Measurements from ENCODE around the gene KLHL22.
"Not testable (repeated sequence)": the region's sequence is repeated elsewhere in the genome, so short reads cannot be mapped to it uniquely, and the experiment has no call there.

KLHL22 gene

DNA sequence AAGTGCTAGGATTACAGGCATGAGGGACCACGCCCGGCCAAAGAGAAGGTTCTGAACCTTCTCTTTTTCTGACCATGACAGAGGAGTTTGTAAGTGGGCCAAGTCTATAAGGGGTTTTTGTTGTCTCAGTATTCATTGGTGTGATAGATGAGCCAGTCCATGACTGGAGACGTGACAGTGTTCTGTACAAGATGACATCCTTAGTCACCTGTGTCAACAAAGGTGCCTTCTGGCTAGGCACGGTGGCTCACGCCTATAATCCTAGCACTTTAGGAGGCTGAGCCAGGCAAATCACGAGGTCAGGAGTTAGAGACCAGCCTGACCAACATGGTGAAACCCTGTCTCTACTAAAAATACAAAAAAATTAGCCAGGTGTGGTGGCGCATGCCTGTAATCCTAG, 4.2 kb upstream of the KLHL22 start:
- DNase-seq, result no peak

- no peak for DNase-seq
Measured at GRCh38 chr22:20498913-20499312, 3.3 kb upstream of the KLHL22 start.

DNA sequence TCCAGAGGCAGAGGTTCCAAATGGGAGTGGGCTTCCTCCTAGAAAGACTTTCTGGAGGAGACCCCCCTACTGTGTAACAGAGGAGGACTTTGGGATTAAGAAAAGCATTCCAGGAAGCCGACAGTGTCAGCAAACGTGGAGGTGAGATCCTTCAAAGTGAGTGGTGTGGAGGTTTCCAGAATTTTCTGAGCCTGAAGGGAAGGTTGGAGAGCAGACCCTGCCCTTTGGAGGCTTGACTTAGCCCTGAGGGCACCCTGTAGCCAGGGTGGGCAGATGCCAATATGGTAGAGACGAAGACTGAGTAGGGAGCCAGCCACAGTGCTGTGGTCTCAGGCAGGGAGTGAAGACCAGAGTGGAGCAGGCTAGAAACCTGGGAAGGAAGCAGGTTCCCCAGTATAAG, 1.8 kb upstream of the KLHL22 start:
- no peak for DNase-seq

DNA sequence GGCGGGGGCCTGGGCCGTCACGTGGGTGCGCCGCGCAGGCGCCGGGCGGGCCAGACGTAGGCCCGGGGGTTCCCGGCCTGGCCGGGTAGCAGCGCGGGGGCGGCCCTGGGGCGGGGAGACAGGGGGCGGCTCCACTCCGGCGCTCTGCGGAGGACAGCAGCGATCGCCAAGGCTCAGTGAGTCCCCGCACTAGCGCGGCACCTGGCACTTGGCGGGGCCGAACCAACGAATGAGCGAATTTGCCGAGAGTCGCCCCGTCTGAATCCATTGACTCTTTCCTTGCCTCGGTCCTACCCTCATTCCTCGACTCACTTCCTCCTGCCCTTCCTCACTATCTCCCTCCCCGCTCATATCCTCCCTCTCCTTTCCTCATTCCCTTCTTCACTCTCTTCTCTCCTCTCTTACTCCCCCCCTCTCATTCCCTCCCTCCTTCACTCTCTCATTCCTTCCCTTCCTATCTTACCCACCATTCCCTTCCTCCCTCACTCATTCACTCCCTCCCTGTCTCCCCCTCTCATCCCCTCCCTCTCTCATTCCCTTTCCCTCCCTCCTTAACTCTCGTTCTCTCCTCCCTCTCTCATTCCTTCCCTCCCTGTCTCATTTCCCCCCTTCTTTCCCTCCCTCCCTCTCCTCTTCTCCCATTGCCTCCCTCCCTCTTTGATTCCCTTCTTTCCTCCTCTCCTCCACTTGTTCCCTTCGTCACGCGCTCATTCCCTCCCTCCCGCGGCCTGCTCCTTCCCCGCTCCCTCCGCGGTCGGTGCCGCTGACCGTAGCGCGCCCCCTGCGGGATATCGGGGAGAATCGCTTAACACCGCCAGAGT, 476 bp upstream of the KLHL22 start:
- DNase-seq, result peak; percentile 95

DNA sequence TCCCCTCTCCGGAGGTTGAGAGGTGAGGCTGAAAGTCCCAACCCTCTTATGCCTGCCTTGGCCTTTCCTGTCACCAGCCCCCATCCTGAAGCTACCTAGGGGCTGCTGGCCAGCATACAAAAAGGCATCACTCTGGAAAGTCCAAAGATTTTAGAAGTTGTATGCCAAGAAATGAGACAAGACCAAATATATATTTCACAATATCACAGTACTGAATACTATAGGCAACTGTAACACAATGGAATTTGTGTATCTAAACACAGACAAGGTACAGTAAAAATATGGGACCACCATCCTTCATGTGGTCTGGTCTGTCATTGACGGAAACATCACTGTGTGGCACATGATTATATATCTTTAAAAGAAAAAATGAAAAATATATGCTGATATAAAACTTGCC, 4.2 kb downstream of the KLHL22 start:
- no peak for DNase-seq

DNA sequence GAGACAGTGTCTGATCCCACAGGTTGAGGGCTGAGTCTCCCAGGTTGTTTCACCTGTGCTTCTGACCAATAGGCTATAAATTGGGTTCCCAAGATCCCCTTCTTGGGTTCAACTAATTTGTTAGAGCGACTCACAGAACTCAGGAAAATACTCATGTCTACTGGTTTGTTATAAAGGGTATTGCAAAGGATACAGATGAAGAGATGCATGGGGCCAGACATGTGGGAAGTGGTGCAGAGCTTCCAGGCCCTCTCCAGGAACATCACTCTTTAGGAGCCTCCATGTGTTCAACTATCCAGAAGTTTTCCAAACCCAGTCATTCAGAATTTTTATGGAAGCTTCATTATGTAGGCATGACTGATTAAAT, 4.7 kb downstream of the KLHL22 start:
- no peak for DNase-seq

DNA sequence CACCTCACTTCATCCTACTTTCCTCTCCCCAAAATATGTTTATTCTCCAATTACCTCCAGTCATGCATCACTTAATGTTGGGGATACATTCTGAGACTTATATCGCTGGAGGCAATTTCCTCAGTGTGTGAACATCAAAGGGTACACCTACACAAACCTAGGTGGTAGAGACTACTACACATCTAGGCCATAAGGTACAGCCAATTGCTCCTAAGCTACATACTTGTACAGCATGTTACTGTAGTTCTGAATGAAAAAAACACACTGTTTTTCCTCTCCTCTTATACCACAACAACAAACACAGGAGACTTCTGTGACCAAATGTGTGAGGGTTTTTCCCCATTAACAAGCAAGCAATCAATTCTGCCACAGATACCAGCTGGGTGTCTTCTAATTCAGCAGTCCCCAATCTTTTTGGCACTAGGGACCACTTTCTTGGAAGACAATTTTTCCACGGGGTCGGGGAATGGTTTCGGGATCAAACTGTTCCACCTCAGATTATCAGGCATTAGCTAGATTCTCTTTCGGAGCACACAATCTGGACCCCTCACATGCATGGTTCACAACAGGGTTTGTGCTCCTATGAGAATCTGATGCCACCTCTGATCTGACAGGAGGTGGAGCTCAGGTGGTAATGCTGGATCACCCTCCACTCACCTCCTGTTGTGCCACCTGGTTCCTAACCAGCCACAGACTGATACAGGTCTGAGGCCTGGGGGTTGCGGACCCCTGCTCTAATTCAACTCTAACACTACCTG, 5.2 kb downstream of the KLHL22 start:
- no peak for DNase-seq

DNA sequence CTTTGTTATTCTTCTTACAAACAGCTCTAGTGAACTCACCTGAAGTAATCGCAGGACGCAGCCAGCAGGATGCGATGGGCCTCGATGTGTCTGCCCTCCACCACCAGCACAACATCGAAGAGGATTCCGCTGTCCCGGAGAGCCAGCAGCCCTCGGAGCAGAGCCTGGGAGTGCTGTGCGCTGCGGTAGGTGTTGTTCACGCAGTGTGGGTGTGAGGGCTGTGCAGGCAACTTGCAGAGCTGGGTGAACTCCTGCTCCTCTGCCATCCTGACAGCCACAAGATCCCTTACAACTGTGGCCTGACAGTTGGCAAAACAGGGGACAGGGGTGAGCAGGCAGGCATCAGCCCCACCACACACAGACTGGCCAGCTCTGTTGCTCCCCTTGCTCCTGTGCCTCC, 6.6 kb downstream of the KLHL22 start:
- DNase-seq, result no peak

- DNase-seq, result no peak
Measured at GRCh38 chr22:20487715-20488114, 7.9 kb downstream of the KLHL22 start.

GRCh38 chr22:20486229-20486628, 9.4 kb downstream of the KLHL22 start:
- no peak for DNase-seq

- no peak for DNase-seq
Measured at GRCh38 chr22:20484948-20485683, 10.5 kb downstream of the KLHL22 start.

DNA sequence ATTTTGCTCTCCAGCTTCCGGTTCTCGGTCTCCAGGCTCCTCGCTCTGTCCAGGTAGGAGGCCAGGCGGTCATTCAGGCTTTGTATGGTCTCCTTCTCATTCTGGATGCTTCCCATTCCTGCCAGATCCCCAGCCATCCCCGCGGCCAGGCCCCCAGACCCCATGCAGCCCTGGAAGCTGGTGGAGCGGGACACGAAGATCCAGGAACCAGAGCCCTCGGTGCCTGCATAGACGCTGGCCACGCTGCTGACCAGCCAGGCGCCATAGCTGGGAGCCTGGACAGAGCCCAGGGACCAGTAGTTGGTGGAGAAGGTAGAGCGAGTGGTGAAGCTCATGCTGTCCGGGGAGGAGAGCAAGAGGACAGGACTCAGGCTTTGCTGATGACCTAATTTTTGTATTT, 11.8 kb downstream of the KLHL22 start:
- no peak for DNase-seq

- DNase-seq, result not testable (repeated sequence)
Measured at GRCh38 chr22:20483143-20483506, 12.5 kb downstream of the KLHL22 start.

- DNase-seq, result no peak
Measured at GRCh38 chr22:20479612-20480196, 15.9 kb downstream of the KLHL22 start.

- DNase-seq, result not testable (repeated sequence)
Measured at GRCh38 chr22:20478059-20478458, 17.5 kb downstream of the KLHL22 start.

DNA sequence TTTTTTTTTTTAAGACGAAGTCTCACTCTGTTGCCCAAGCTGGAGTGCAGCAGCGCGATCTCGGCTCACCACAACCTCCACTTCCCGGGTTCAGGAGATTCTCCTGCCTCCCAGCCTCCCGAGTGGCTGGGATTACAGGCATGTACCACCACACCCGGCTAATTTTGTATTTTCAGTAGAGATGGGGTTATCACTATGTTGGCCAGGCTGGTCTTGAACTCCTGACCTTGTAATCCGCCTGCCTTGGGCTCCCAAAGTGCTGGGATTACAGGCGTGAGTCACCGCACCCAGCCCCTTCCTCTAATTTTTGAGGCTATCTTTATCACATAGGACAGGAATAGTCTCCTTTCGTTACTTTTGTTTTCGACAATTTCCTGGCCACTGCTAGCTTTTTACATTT, 20.0 kb downstream of the KLHL22 start:
- not testable (repeated sequence) for DNase-seq

GRCh38 chr22:20475115-20475436, 20.5 kb downstream of the KLHL22 start:
- no peak for DNase-seq

- DNase-seq, result no peak
Measured at GRCh38 chr22:20472629-20473442, 22.8 kb downstream of the KLHL22 start.

DNA sequence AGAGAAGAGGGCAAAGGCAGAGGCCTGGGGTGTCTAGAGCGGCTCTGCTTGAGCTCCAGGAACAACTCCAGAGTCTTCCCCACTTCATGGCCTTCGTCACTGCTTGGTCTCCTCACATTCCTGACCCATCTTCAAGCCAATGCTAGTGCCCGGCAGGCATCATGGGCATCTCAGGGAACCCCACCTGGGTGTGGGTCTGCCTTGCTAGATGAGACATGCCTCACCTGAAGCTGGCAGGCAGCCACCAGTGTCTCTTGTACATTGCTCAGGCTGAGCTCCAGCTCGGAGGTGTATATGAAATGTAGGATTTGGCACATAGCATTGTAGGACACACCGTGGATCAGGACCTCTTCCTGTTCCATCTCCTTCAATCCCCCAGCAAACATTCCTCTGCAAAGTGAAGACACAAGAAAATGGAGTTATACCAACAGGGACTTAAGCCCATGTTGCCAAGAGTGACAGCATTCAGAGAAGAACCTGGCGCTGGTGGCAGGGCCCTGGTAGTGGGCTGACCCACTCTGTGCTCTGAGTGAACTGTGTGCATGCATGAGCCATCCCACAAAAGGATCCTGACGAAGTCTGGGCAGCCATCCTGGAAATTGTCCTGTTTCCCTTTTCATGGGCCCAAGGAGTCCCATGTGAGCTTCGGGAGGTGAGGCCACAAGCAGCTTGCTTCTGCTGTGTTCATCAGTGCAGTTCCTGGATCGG, 24.3 kb downstream of the KLHL22 start:
- no peak for DNase-seq

- DNase-seq, result not testable (repeated sequence)
Measured at GRCh38 chr22:20470525-20470924, 25.1 kb downstream of the KLHL22 start.

GRCh38 chr22:20469110-20469868, 26.3 kb downstream of the KLHL22 start:
- no peak for DNase-seq

Measured in right forelimb (tissue), 1 donor.